HG02571 (cell line): ENCODE data around the gene ARID3A.

ENCODE experiments used
- ATAC-seq: cut with Tn5 transposase; IDR thresholded peaks from one replicate; pipeline ENCODE4 v1.9.1; 2021; ENCODE audit warnings: mild to moderate bottlenecking, moderate library complexity; ENCODE audit not compliant: unreplicated experiment

Gene ARID3A

GRCh38 chr19:928471-929202, 2.8 kb downstream of the ARID3A start:
- ATAC-seq: no peak

- ATAC-seq: no peak
Measured at GRCh38 chr19:929203-929890, 3.5 kb downstream of the ARID3A start.

GRCh38 chr19:929891-930258, 4.0 kb downstream of the ARID3A start:
- no peak for ATAC-seq

GRCh38 chr19:931860-932647, 6.2 kb downstream of the ARID3A start:
- ATAC-seq: no peak

GRCh38 chr19:932648-933552, 7.1 kb downstream of the ARID3A start:
- ATAC-seq: no peak

GRCh38 chr19:933553-933882, 7.7 kb downstream of the ARID3A start:
- ATAC-seq: no peak

- ATAC-seq: no peak
Measured at GRCh38 chr19:934197-934840, 8.5 kb downstream of the ARID3A start.

- no peak for ATAC-seq
Measured at GRCh38 chr19:934865-935479, 9.1 kb downstream of the ARID3A start.

GRCh38 chr19:936175-936546, 10.3 kb downstream of the ARID3A start:
- ATAC-seq: no peak

- no peak for ATAC-seq
Measured at GRCh38 chr19:937259-937694, 11.4 kb downstream of the ARID3A start.

- ATAC-seq: no peak
Measured at GRCh38 chr19:938233-938923, 12.5 kb downstream of the ARID3A start.

- no peak for ATAC-seq
Measured at GRCh38 chr19:939439-939838, 13.6 kb downstream of the ARID3A start.

- ATAC-seq: no peak
Measured at GRCh38 chr19:939922-940321, 14.1 kb downstream of the ARID3A start.

GRCh38 chr19:940591-941291, 14.9 kb downstream of the ARID3A start:
- no peak for ATAC-seq

GRCh38 chr19:941292-942132, 15.7 kb downstream of the ARID3A start:
- ATAC-seq: no peak

- no peak for ATAC-seq
Measured at GRCh38 chr19:942133-942645, 16.4 kb downstream of the ARID3A start.

GRCh38 chr19:943551-944170, 17.8 kb downstream of the ARID3A start:
- no peak for ATAC-seq
